Keratinocyte (primary cell): Measurements from ENCODE around the gene SCRN1. TPM values are rescaled to one million over a fixed set of nuclear protein-coding genes. Genes with fewer than 3 reads are reported as not detected.

Experiments
- DNase-seq: peaks from one replicate; pipeline ENCODE4 v3.0.0-alpha.2; 2011; ENCODE audit warnings: low read depth, missing footprints, low spot score
- FAIRE-seq: peaks from 2 replicates; lab custom pipeline; 2011; peaks lifted over from hg19 to GRCh38; lab: Jason Lieb, UNC
- H2AFZ ChIP-seq: 2 replicates; pipeline ENCODE4 v1.6.0; 2012; ENCODE audit warnings: low read length, control low read depth, inconsistent platforms; ENCODE audit not compliant: control insufficient read depth
- H3K27ac ChIP-seq: 2 replicates; pipeline ENCODE4 v1.5.1; 2011; ENCODE audit warnings: low read length; ENCODE audit not compliant: control insufficient read depth, insufficient read depth
- H3K27me3 ChIP-seq: 3 replicates; pipeline ENCODE4 v1.6.0; 2011; ENCODE audit warnings: low read length; ENCODE audit not compliant: control insufficient read depth, insufficient read depth; ENCODE audit errors: extremely low read depth
- H3K36me3 ChIP-seq, 2 experiments: 2 replicates in 1 of 2; 3 replicates in 1 of 2; pipeline ENCODE4 v1.5.1; 2011; ENCODE audit warnings: low read length in 2 of 2, mild to moderate bottlenecking in 1 of 2; ENCODE audit not compliant: control insufficient read depth in 2 of 2, insufficient read depth in 2 of 2; ENCODE audit errors: extremely low read depth in 1 of 2
- H3K4me1 ChIP-seq: 3 replicates; pipeline ENCODE4 v1.5.1; 2011; ENCODE audit warnings: low read length; ENCODE audit not compliant: control insufficient read depth, insufficient read depth; ENCODE audit errors: extremely low read depth
- H3K4me2 ChIP-seq: 3 replicates; pipeline ENCODE4 v1.6.0; 2011; ENCODE audit warnings: low read depth, low read length; ENCODE audit not compliant: control insufficient read depth, insufficient read depth; ENCODE audit errors: extremely low read depth
- H3K4me3 ChIP-seq, 3 experiments: fragments of 200-600 bp in 1 of 3; sonication (generic) in 1 of 3; 2 replicates in 2 of 3; 3 replicates in 1 of 3; pipeline ENCODE4 v1.5.1; 2011 to 2016; ENCODE audit warnings: low read length in 3 of 3, mild to moderate bottlenecking in 3 of 3, control low read depth in 2 of 3, inconsistent platforms in 1 of 3, low read depth in 1 of 3, mixed read lengths in 1 of 3, mixed run types in 1 of 3, moderate library complexity in 1 of 3; ENCODE audit not compliant: control insufficient read depth in 2 of 3, insufficient read depth in 2 of 3; ENCODE audit errors: extremely low read depth in 1 of 3
- H3K79me2 ChIP-seq: 2 replicates; pipeline ENCODE4 v1.6.0; 2012; ENCODE audit warnings: low read length; ENCODE audit not compliant: control insufficient read depth, insufficient read depth
- H3K9ac ChIP-seq: 3 replicates; pipeline ENCODE4 v1.6.0; 2011; ENCODE audit warnings: low read length; ENCODE audit not compliant: control insufficient read depth, insufficient read depth; ENCODE audit errors: extremely low read depth
- H3K9me1 ChIP-seq: 3 replicates; pipeline ENCODE4 v1.6.0; 2011; ENCODE audit warnings: low read length; ENCODE audit not compliant: control insufficient read depth, insufficient read depth; ENCODE audit errors: extremely low read depth
- H3K9me3 ChIP-seq: 2 replicates; pipeline ENCODE4 v1.5.1; 2012; ENCODE audit warnings: low read depth, low read length; ENCODE audit not compliant: control insufficient read depth
- H4K20me1 ChIP-seq: 3 replicates; pipeline ENCODE4 v1.6.0; 2011; ENCODE audit warnings: low read length; ENCODE audit not compliant: control insufficient read depth, insufficient read depth; ENCODE audit errors: extremely low read depth
- CTCF ChIP-seq, 3 experiments: IDR thresholded peaks in 1 of 3; conservative IDR thresholded peaks in 1 of 3; optimal IDR thresholded peaks in 1 of 3; 2 replicates in 2 of 3; 3 replicates in 1 of 3; pipeline versions ENCODE3 to v1.5.1; 2011; ENCODE audit warnings: low read length in 3 of 3, mild to moderate bottlenecking in 3 of 3, moderate library complexity in 2 of 3, control low read depth in 1 of 3, inconsistent platforms in 1 of 3; ENCODE audit not compliant: insufficient read depth in 2 of 3; ENCODE audit errors: extremely low read depth in 1 of 3
- EZH2 ChIP-seq: IDR thresholded peaks from one replicate; pipeline ENCODE4 v1.6.1; 2012; ENCODE audit warnings: inconsistent platforms, mild to moderate bottlenecking, low read length, moderate library complexity
- dilution Hi-C: fragments of 300-500 bp; cut with MboI; formaldehyde crosslinking; loops from one replicate; pipeline ENCODE4 v1.7.0; 2020; ENCODE audit warnings: low sequenced_read_pairs; ENCODE audit not compliant: extremely low pct_ligation_motif_present
- polyA plus RNA-seq, 5 experiments: library from polyadenylated mRNA; depleted of rRNA in 3 of 5; stranded (reverse) in 3 of 5; stranded (forward) in 1 of 5; unstranded in 1 of 5; fragments of >200 nt; gene quantifications; 1 replicate in 1 of 5; 2 replicates in 3 of 5; 3 replicates in 1 of 5; pipeline versions ENCODE4 v1.2.1 to v1.2.3, GENCODE V29; 2011 to 2012; ENCODE audit warnings: missing spikeins in 2 of 5, low read depth in 1 of 5, low replicate concordance in 1 of 5

Gene SCRN1
- polyA plus RNA-seq, 1 donor (not counting 4 experiments of a cell fraction or from before 2014, with no cell fraction given) = 52.3 TPM

GRCh38 chr7:30010021-30010420, 20.4 kb upstream of the SCRN1 start:
- Histone ChIP-seq H3K27me3 (no peaks in the 10 kb centered on the region), H2AFZ (no peak overlapping the region), H3K4me1 (no peaks in the 10 kb centered on the region), H3K9me3 (no peaks in the 10 kb centered on the region), H3K9ac (no peak overlapping the region), H3K27ac (no peak overlapping the region), H3K79me2 (no peaks in the 10 kb centered on the region), H3K4me2 (no peak overlapping the region), H3K9me1 (no peaks in the 10 kb centered on the region), H3K4me3 (no peak overlapping the region), H3K36me3 (peaks cover 0 to 4% of the 10 kb centered on the region in 2 experiments), H4K20me1 (no peaks in the 10 kb centered on the region)
- DNase-seq (no peak), FAIRE-seq (no peak)
- dilution Hi-C loops = no loop called here
- TF ChIP-seq CTCF (optimal IDR thresholded peaks at IDR 0.05 in 1 of 3, IDR thresholded peaks at IDR 0.05 in 1 of 3, conservative IDR thresholded peaks at IDR 0.05 in 1 of 3; ENCODE audit: extremely low read depth in 1 of 3, insufficient read depth in 2 of 3, low read length in 3 of 3) (no peak), EZH2 (no peak)

- H2AFZ ChIP-seq = no peak overlapping the region
- no peak overlapping the region for H3K9ac ChIP-seq
- H3K27me3 ChIP-seq = no peaks in the 10 kb centered on the region
- no peaks in the 10 kb centered on the region for H4K20me1 ChIP-seq
- H3K9me1 ChIP-seq = no peaks in the 10 kb centered on the region
- H3K4me3 ChIP-seq = no peak overlapping the region
- dilution Hi-C loops = no loop called here
- no peaks in the 10 kb centered on the region for H3K36me3 ChIP-seq
- H3K4me2 ChIP-seq = no peak overlapping the region
- H3K27ac ChIP-seq = no peak overlapping the region
- H3K4me1 ChIP-seq = no peaks in the 10 kb centered on the region
- H3K9me3 ChIP-seq = no peaks in the 10 kb centered on the region
- no peak for TF ChIP-seq EZH2
- no peak for TF ChIP-seq CTCF (optimal IDR thresholded peaks at IDR 0.05 in 1 of 3, IDR thresholded peaks at IDR 0.05 in 1 of 3, conservative IDR thresholded peaks at IDR 0.05 in 1 of 3; ENCODE audit: extremely low read depth in 1 of 3, insufficient read depth in 2 of 3, low read length in 3 of 3)
- no peak for FAIRE-seq
- no peaks in the 10 kb centered on the region for H3K79me2 ChIP-seq
- DNase-seq = no peak
Observed at GRCh38 chr7:30005464-30005863, 15.9 kb upstream of the SCRN1 start.
